GM12878 (cell line): ENCODE measurements around the gene SIGLEC12. TPM values are rescaled to one million over a fixed set of nuclear protein-coding genes. Genes with fewer than 3 reads are reported as not detected.

Experiments
- ATAC-seq: fragments of 200-7000 bp; cut with Tn5 transposase; 3 replicates; pipeline ENCODE4 v1.9.1; 2020; ENCODE audit warnings: mild to moderate bottlenecking, moderate library complexity
- BruUV-seq: library from RNA; stranded (reverse); fragments of 400-500 nt; replicated peaks from 2 replicates; lab custom pipeline; 2021; lab: Mats Ljungman, UMichigan
- CTCF ChIA-PET: fragments of 300-600 bp; sonication (Branson Sonifier 250); formaldehyde crosslinking; extraction: SDS; loops from one replicate; lab custom pipeline; 2021; ENCODE audit warnings: inconsistent platforms; lab: Yijun Ruan, JAX
- POLR2A ChIA-PET: fragments of 350-600 bp; formaldehyde crosslinking; extraction: SDS; loops from one replicate; lab custom pipeline; 2021; ENCODE audit warnings: inconsistent platforms; lab: Charles Lee
- RAD21 ChIA-PET: fragments of 300-600 bp; sonication (Branson Sonifier 250); formaldehyde crosslinking; loops from one replicate; lab custom pipeline; 2023; ENCODE audit warnings: antibody characterized with exemption; ENCODE audit not compliant: unreplicated experiment; lab: Charles Lee
- SMC1A ChIA-PET: fragments of 300-600 bp; sonication (Branson Sonifier 250); formaldehyde crosslinking; loops from one replicate; lab custom pipeline; 2023; ENCODE audit not compliant: unreplicated experiment, uncharacterized antibody; lab: Charles Lee
- DNase-seq: peaks from one replicate; pipeline ENCODE4 v3.0.0-alpha.2; 2011; ENCODE audit warnings: low read depth, low spot score
- FAIRE-seq: peaks from 3 replicates; lab custom pipeline; 2011; peaks lifted over from hg19 to GRCh38; lab: Jason Lieb, UNC
- H2AFZ ChIP-seq: 2 replicates; pipeline ENCODE4 v1.6.0; 2011; ENCODE audit warnings: low read depth, low read length, control low read depth; ENCODE audit not compliant: control insufficient read depth
- H3K27ac ChIP-seq: 2 replicates; pipeline ENCODE4 v1.5.1; 2011; ENCODE audit warnings: control low read depth; ENCODE audit not compliant: control insufficient read depth, insufficient read depth
- H3K27me3 ChIP-seq, 2 experiments: replicated peaks in 1 of 2; 2 replicates each; pipeline versions ENCODE4 v1.6.0 to v1.6.1; 2011; ENCODE audit warnings: low read length in 1 of 2; ENCODE audit not compliant: control insufficient read depth in 2 of 2, insufficient read depth in 2 of 2
- H3K36me3 ChIP-seq, 2 experiments: 2 replicates each; pipeline ENCODE4 v1.5.1; 2011; ENCODE audit warnings: low read length in 1 of 2; ENCODE audit not compliant: control insufficient read depth in 2 of 2, insufficient read depth in 2 of 2
- H3K4me1 ChIP-seq: 2 replicates; pipeline ENCODE4 v1.6.1; 2011; ENCODE audit warnings: mild to moderate bottlenecking, low read length, moderate library complexity, mixed read lengths; ENCODE audit not compliant: control insufficient read depth, insufficient read depth
- H3K4me2 ChIP-seq: 2 replicates; pipeline ENCODE4 v1.6.0; 2011; ENCODE audit warnings: control low read depth; ENCODE audit not compliant: control insufficient read depth, insufficient read depth
- H3K4me3 ChIP-seq: fragments of 200-600 bp; sonication (generic); 2 replicates; pipeline ENCODE4 v1.5.1; 2016
- H3K79me2 ChIP-seq: 2 replicates; pipeline ENCODE4 v1.6.0; 2011; ENCODE audit warnings: low read length; ENCODE audit not compliant: control insufficient read depth, insufficient read depth
- H3K9ac ChIP-seq: 2 replicates; pipeline ENCODE4 v1.8.0; 2011; ENCODE audit warnings: low read length, control low read depth, mixed read lengths; ENCODE audit not compliant: control insufficient read depth, insufficient read depth
- H3K9me3 ChIP-seq: replicated peaks from 3 replicates; pipeline ENCODE4 v1.5.1; 2011; ENCODE audit warnings: mild to moderate bottlenecking, low read length; ENCODE audit not compliant: control insufficient read depth, insufficient read depth
- H4K20me1 ChIP-seq: 2 replicates; pipeline ENCODE4 v1.6.0; 2011; ENCODE audit not compliant: control insufficient read depth, insufficient read depth
- ETV6 ChIP-seq, 2 experiments: fragments of 450-650 bp in 1 of 2; IDR thresholded peaks in 1 of 2; conservative IDR thresholded peaks in 1 of 2; 2 replicates each; pipeline ENCODE4 v1.6.1; 2014; ENCODE audit warnings: antibody characterized with exemption in 1 of 2, borderline replicate concordance in 1 of 2, low read depth in 1 of 2, mild to moderate bottlenecking in 1 of 2, moderate library complexity in 1 of 2
- JUNB ChIP-seq: IDR thresholded peaks from 2 replicates; pipeline ENCODE4 v1.6.1; 2016; ENCODE audit warnings: antibody characterized with exemption, mild to moderate bottlenecking
- SMC3 ChIP-seq: IDR thresholded peaks from 2 replicates; pipeline ENCODE4 v1.6.1; 2011; ENCODE audit warnings: low read length, improper control_type of control experiment, borderline replicate concordance
- WGBS: methylation state at CpG from one replicate; pipeline ENCODE4 v1.1.6; 2016; ENCODE audit warnings: low lambda C conversion rate; ENCODE audit not compliant: insufficient replicate concordance, insufficient coverage; ENCODE audit errors: missing lambda C conversion rate; 5-methylcytosine and 5-hydroxymethylcytosine counted together
- in situ Hi-C: fragments of 300-500 bp; cut with MboI; formaldehyde crosslinking; loops from 9 replicates; pipeline ENCODE4 v1.14.3; 2018; ENCODE audit warnings: mixed read lengths
- intact Hi-C: fragments of 100-400 bp; cut with micrococcal nuclease; formaldehyde crosslinking; loops from one replicate; pipeline ENCODE4 v1.14.2; 2022; ENCODE audit not compliant: unreplicated experiment
- polyA plus RNA-seq, 11 experiments: library from polyadenylated mRNA; depleted of rRNA in 4 of 11; unstranded in 6 of 11; stranded (reverse) in 5 of 11; fragments of >200 nt; fragmentation: Nextera tagmentation in 4 of 11; fragmentation: Illumina TruSeq in 1 of 11; extraction: Ambion mirVana in 4 of 11; extraction: Trizol in 1 of 11; gene quantifications; 1 replicate in 1 of 11; 2 replicates in 10 of 11; pipeline versions ENCODE4 v1.2.1 to v1.2.3, GENCODE V29; 2011 to 2016; ENCODE audit warnings: inconsistent platforms in 2 of 11, missing spikeins in 2 of 11, low read depth in 1 of 11
- total RNA-seq, 4 experiments: library from RNA; depleted of rRNA in 3 of 4; stranded (reverse); fragments of >200 nt in 3 of 4; fragmentation: Illumina TruSeq in 1 of 4; extraction: Trizol in 1 of 4; gene quantifications; 2 replicates each; pipeline versions ENCODE4 v1.2.1 to v1.2.3, GENCODE V29; 2013 to 2021
- TF ChIP-seq, protein P1 (sequence below): IDR thresholded peaks from 2 replicates; pipeline ENCODE4 v1.6.1; 2012; ENCODE audit warnings: improper control_type of control experiment, low read depth, low read length; ENCODE audit not compliant: insufficient replicate concordance
- TF ChIP-seq, protein P2 (sequence below): fragments of 450-650 bp; IDR thresholded peaks from 2 replicates; pipeline ENCODE4 v1.6.1; 2014; ENCODE audit warnings: mild to moderate bottlenecking
- TF ChIP-seq, protein P3 (sequence below): fragments of 450-650 bp; formaldehyde crosslinking; IDR thresholded peaks from 2 replicates; pipeline ENCODE4 v1.5.0; 2022; ENCODE audit warnings: mild to moderate bottlenecking, missing genetic modification characterization

SIGLEC12 gene
- total and polyA plus RNA-seq, 10 of the 15 experiments (the other 5 are each of a cell fraction or from before 2014, with no cell fraction given): 0.03 to 0.18 (median 0.06) TPM; not detected in 5

DNA sequence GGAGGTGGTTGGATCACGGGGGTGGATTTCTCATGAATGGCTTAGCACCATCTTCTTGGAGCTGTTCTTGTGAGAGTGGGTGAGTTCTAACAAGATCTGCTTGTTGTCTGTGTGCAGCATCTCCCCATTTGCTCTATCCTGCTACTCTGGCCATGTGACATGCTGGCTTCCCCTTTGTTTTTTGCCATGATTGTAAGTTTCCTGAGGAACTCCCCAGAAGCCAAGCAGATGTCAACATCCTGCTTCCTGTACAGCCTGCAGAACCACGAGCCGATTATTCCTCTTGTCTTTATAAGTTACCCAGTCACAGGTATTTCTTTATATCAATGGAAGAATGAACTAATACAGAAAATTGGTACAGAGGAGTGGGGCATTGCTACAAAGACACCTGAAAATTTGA lies 2.3 kb upstream of the SIGLEC12 start:
- Histone ChIP-seq H2AFZ (no peak overlapping the region), H3K9ac (no peak overlapping the region), H3K79me2 (no peaks in the 10 kb centered on the region), H3K4me3 (no peak overlapping the region), H3K9me3 (no peaks in the 10 kb centered on the region; the same call in 2 of the 3 replicates), H3K27me3 (no peaks in the 10 kb centered on the region), H4K20me1 (no peaks in the 10 kb centered on the region), H3K4me1 (peaks cover 4% of the 10 kb centered on the region; the same call in 1 of the 2 replicates), H3K36me3 (no peaks in the 10 kb centered on the region), H3K4me2 (no peak overlapping the region), H3K27ac (no peak overlapping the region)
- TF ChIP-seq, protein P1, sequence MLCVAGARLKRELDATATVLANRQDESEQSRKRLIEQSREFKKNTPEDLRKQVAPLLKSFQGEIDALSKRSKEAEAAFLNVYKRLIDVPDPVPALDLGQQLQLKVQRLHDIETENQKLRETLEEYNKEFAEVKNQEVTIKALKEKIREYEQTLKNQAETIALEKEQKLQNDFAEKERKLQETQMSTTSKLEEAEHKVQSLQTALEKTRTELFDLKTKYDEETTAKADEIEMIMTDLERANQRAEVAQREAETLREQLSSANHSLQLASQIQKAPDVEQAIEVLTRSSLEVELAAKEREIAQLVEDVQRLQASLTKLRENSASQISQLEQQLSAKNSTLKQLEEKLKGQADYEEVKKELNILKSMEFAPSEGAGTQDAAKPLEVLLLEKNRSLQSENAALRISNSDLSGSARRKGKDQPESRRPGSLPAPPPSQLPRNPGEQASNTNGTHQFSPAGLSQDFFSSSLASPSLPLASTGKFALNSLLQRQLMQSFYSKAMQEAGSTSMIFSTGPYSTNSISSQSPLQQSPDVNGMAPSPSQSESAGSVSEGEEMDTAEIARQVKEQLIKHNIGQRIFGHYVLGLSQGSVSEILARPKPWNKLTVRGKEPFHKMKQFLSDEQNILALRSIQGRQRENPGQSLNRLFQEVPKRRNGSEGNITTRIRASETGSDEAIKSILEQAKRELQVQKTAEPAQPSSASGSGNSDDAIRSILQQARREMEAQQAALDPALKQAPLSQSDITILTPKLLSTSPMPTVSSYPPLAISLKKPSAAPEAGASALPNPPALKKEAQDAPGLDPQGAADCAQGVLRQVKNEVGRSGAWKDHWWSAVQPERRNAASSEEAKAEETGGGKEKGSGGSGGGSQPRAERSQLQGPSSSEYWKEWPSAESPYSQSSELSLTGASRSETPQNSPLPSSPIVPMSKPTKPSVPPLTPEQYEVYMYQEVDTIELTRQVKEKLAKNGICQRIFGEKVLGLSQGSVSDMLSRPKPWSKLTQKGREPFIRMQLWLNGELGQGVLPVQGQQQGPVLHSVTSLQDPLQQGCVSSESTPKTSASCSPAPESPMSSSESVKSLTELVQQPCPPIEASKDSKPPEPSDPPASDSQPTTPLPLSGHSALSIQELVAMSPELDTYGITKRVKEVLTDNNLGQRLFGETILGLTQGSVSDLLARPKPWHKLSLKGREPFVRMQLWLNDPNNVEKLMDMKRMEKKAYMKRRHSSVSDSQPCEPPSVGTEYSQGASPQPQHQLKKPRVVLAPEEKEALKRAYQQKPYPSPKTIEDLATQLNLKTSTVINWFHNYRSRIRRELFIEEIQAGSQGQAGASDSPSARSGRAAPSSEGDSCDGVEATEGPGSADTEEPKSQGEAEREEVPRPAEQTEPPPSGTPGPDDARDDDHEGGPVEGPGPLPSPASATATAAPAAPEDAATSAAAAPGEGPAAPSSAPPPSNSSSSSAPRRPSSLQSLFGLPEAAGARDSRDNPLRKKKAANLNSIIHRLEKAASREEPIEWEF: no peak
- TF ChIP-seq, protein P2, sequence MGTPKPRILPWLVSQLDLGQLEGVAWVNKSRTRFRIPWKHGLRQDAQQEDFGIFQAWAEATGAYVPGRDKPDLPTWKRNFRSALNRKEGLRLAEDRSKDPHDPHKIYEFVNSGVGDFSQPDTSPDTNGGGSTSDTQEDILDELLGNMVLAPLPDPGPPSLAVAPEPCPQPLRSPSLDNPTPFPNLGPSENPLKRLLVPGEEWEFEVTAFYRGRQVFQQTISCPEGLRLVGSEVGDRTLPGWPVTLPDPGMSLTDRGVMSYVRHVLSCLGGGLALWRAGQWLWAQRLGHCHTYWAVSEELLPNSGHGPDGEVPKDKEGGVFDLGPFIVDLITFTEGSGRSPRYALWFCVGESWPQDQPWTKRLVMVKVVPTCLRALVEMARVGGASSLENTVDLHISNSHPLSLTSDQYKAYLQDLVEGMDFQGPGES: no peak
- TF ChIP-seq ETV6 (conservative IDR thresholded peaks at IDR 0.05 in 1 of 2, IDR thresholded peaks at IDR 0.05 in 1 of 2; ENCODE audit: borderline replicate concordance in 1 of 2, low read depth in 1 of 2) (no peak), SMC3 (no peak), JUNB (no peak)
- TF ChIP-seq, protein P3, sequence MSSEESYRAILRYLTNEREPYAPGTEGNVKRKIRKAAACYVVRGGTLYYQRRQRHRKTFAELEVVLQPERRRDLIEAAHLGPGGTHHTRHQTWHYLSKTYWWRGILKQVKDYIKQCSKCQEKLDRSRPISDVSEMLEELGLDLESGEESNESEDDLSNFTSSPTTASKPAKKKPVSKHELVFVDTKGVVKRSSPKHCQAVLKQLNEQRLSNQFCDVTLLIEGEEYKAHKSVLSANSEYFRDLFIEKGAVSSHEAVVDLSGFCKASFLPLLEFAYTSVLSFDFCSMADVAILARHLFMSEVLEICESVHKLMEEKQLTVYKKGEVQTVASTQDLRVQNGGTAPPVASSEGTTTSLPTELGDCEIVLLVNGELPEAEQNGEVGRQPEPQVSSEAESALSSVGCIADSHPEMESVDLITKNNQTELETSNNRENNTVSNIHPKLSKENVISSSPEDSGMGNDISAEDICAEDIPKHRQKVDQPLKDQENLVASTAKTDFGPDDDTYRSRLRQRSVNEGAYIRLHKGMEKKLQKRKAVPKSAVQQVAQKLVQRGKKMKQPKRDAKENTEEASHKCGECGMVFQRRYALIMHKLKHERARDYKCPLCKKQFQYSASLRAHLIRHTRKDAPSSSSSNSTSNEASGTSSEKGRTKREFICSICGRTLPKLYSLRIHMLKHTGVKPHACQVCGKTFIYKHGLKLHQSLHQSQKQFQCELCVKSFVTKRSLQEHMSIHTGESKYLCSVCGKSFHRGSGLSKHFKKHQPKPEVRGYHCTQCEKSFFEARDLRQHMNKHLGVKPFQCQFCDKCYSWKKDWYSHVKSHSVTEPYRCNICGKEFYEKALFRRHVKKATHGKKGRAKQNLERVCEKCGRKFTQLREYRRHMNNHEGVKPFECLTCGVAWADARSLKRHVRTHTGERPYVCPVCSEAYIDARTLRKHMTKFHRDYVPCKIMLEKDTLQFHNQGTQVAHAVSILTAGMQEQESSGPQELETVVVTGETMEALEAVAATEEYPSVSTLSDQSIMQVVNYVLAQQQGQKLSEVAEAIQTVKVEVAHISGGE (CRISPR knock-in tag): no peak
- ChIA-PET POLR2A (no interaction called here), CTCF (interaction anchor here (2.3 to 6.9 kb wide), 2 partner anchors 11 to 158 kb away, joined by 8 to 39 read pairs; no protein-coding TSS in a partner anchor), SMC1A (interaction anchor here (0.7 kb wide), 1 partner anchor 245 kb away, joined by 3 read pairs; no protein-coding TSS in a partner anchor), RAD21 (no interaction called here)
- in situ Hi-C loops (no loop called here), intact Hi-C loops (no loop called here)
- no peak for ATAC-seq
- WGBS: 12% methylated on average over 3 of the region's 3 CpGs
- no peak for DNase-seq
- BruUV-seq: no TSS peak
- no peak for FAIRE-seq
